H9 (cell line): Measurements from ENCODE around the gene CSRP1. TPM values are rescaled to one million over a fixed set of nuclear protein-coding genes. Genes with fewer than 3 reads are reported as not detected.

Experiments
- DNase-seq: peaks from one replicate; pipeline ENCODE4 v3.0.0-alpha.2; 2017
- H2AFZ ChIP-seq: one replicate; pipeline ENCODE4 v1.6.1; 2013; ENCODE audit warnings: mild to moderate bottlenecking, low read length, control low read depth, moderate library complexity
- H2AK5ac ChIP-seq: 2 replicates; pipeline ENCODE4 v1.6.1; 2013; ENCODE audit warnings: low read length, control low read depth, mixed read lengths; ENCODE audit not compliant: insufficient read length
- H2BK120ac ChIP-seq: one replicate; pipeline ENCODE4 v1.6.1; 2013; ENCODE audit warnings: low read depth, mild to moderate bottlenecking, low read length, control low read depth, inconsistent platforms; ENCODE audit not compliant: poor library complexity, severe bottlenecking
- H2BK12ac ChIP-seq: 2 replicates; pipeline ENCODE4 v1.6.1; 2013; ENCODE audit warnings: low read length, control low read depth, mixed read lengths, low read depth; ENCODE audit not compliant: insufficient read length
- H2BK15ac ChIP-seq: 2 replicates; pipeline ENCODE4 v1.6.1; 2013; ENCODE audit warnings: low read depth, low read length, control low read depth
- H2BK20ac ChIP-seq: one replicate; pipeline ENCODE4 v1.6.1; 2013; ENCODE audit warnings: low read depth, mild to moderate bottlenecking, low read length, control low read depth, inconsistent platforms; ENCODE audit not compliant: poor library complexity, severe bottlenecking
- H2BK5ac ChIP-seq: 2 replicates; pipeline ENCODE4 v1.6.1; 2013; ENCODE audit warnings: low read length, control low read depth, mixed read lengths; ENCODE audit not compliant: insufficient read length
- H3K14ac ChIP-seq: 2 replicates; pipeline ENCODE4 v1.6.1; 2013; ENCODE audit warnings: low read length, control low read depth; ENCODE audit not compliant: insufficient read depth
- H3K18ac ChIP-seq: 2 replicates; pipeline ENCODE4 v1.6.1; 2013; ENCODE audit warnings: low read depth, mild to moderate bottlenecking, mixed read lengths, low read length, control low read depth; ENCODE audit not compliant: insufficient read length
- H3K23ac ChIP-seq: 2 replicates; pipeline ENCODE4 v1.6.1; 2013; ENCODE audit warnings: low read length, control low read depth, mixed read lengths, low read depth; ENCODE audit not compliant: insufficient read length
- H3K23me2 ChIP-seq: 2 replicates; pipeline ENCODE4 v1.6.1; 2013; ENCODE audit warnings: low read depth, mild to moderate bottlenecking, mixed read lengths, low read length, control low read depth; ENCODE audit not compliant: insufficient read length, poor library complexity, severe bottlenecking
- H3K27ac ChIP-seq: 2 replicates; pipeline ENCODE4 v1.5.1; 2013; ENCODE audit warnings: low read length, control low read depth, mixed read lengths, low read depth; ENCODE audit not compliant: insufficient read length
- H3K27me3 ChIP-seq: 2 replicates; pipeline ENCODE4 v1.6.1; 2013; ENCODE audit warnings: low read length, control low read depth, inconsistent platforms; ENCODE audit not compliant: insufficient read depth
- H3K4ac ChIP-seq: 2 replicates; pipeline ENCODE4 v1.6.1; 2013; ENCODE audit warnings: low read depth, mild to moderate bottlenecking, control low read depth, inconsistent platforms, low read length, moderate library complexity
- H3K4me1 ChIP-seq: 2 replicates; pipeline ENCODE4 v1.6.1; 2013; ENCODE audit warnings: low read length, control low read depth, inconsistent platforms; ENCODE audit not compliant: insufficient read depth
- H3K4me2 ChIP-seq: 2 replicates; pipeline ENCODE4 v1.6.1; 2013; ENCODE audit warnings: low read length, control low read depth, mixed read lengths; ENCODE audit not compliant: insufficient read length, insufficient read depth
- H3K56ac ChIP-seq: 2 replicates; pipeline ENCODE4 v1.6.1; 2013; ENCODE audit warnings: low read depth, mild to moderate bottlenecking, mixed read lengths, low read length, control low read depth; ENCODE audit not compliant: insufficient read length
- H3K79me1 ChIP-seq: 2 replicates; pipeline ENCODE4 v1.6.1; 2013; ENCODE audit warnings: low read depth, mild to moderate bottlenecking, moderate library complexity, low read length, control low read depth, inconsistent platforms; ENCODE audit not compliant: insufficient read depth, poor library complexity, severe bottlenecking
- H3K79me2 ChIP-seq: 2 replicates; pipeline ENCODE4 v1.6.1; 2013; ENCODE audit warnings: low read length, control low read depth, inconsistent platforms; ENCODE audit not compliant: insufficient read depth
- H3K9ac ChIP-seq: 2 replicates; pipeline ENCODE4 v1.6.1; 2013; ENCODE audit warnings: low read length, control low read depth, mixed read lengths; ENCODE audit not compliant: insufficient read length; ENCODE audit errors: extremely low read depth
- H3K9me3 ChIP-seq: one replicate; pipeline ENCODE4 v1.6.1; 2013; ENCODE audit warnings: low read depth, low read length, inconsistent platforms; ENCODE audit not compliant: control insufficient read depth
- H3T11ph ChIP-seq: one replicate; pipeline ENCODE4 v1.6.1; 2013; ENCODE audit warnings: mild to moderate bottlenecking, low read length, control low read depth, inconsistent platforms
- H4K20me1 ChIP-seq: one replicate; pipeline ENCODE4 v1.6.1; 2013; ENCODE audit not compliant: control insufficient read depth, insufficient read length, insufficient read depth
- H4K5ac ChIP-seq: 2 replicates; pipeline ENCODE4 v1.6.1; 2013; ENCODE audit warnings: low read depth, mild to moderate bottlenecking, mixed read lengths, low read length, control low read depth; ENCODE audit not compliant: insufficient read length
- H4K8ac ChIP-seq: replicated peaks from 2 replicates; pipeline ENCODE4 v1.6.1; 2013; ENCODE audit warnings: low read length, control low read depth, mixed read lengths, low read depth; ENCODE audit not compliant: insufficient read length
- H4K91ac ChIP-seq: 2 replicates; pipeline ENCODE4 v1.6.1; 2013; ENCODE audit warnings: low read depth, mild to moderate bottlenecking, moderate library complexity, mixed read lengths, low read length, control low read depth; ENCODE audit not compliant: insufficient read length
- H3K27ac Mint-ChIP-seq, 3 experiments: 2 replicates in 2 of 3; 3 replicates in 1 of 3; pipeline ENCODE4 v1.8.0; 2020 to 2021; ENCODE audit warnings: mixed read lengths in 3 of 3, mild to moderate bottlenecking in 1 of 3, moderate library complexity in 1 of 3
- H3K27me3 Mint-ChIP-seq: 2 replicates; pipeline ENCODE4 v1.8.0; 2021; ENCODE audit warnings: low read depth, mild to moderate bottlenecking, moderate library complexity, mixed read lengths
- H3K36me3 Mint-ChIP-seq, 3 experiments: 2 replicates in 2 of 3; 3 replicates in 1 of 3; pipeline ENCODE4 v1.8.0; 2020 to 2021; ENCODE audit warnings: low read depth in 3 of 3, mixed read lengths in 3 of 3; ENCODE audit not compliant: insufficient read depth in 1 of 3
- H3K4me1 Mint-ChIP-seq, 2 experiments: 2 replicates each; pipeline ENCODE4 v1.8.0; 2020; ENCODE audit warnings: mixed read lengths in 2 of 2
- H3K4me3 Mint-ChIP-seq, 2 experiments: 2 replicates in 1 of 2; 3 replicates in 1 of 2; pipeline ENCODE4 v1.8.0; 2020 to 2021; ENCODE audit warnings: mild to moderate bottlenecking in 2 of 2, mixed read lengths in 2 of 2, moderate library complexity in 1 of 2
- H3K9me3 Mint-ChIP-seq, 2 experiments: 2 replicates in 1 of 2; 3 replicates in 1 of 2; pipeline ENCODE4 v1.8.0; 2020; ENCODE audit warnings: mild to moderate bottlenecking in 2 of 2, mixed read lengths in 2 of 2, moderate library complexity in 1 of 2
- CTCF ChIP-seq: fragments of 200-600 bp; sonication (generic); conservative IDR thresholded peaks from 3 replicates; pipeline ENCODE4 v1.8.0; 2021; ENCODE audit warnings: antibody characterized with exemption, mild to moderate bottlenecking
- WGBS: extraction: QIAGEN DNeasy Blood & Tissue Kit; methylation state at CpG from one replicate; pipeline ENCODE4 v1.1.7; 2013; ENCODE audit warnings: missing lambda C conversion rate, low lambda C conversion rate, mixed read lengths; ENCODE audit not compliant: insufficient read length; ENCODE audit errors: extremely low coverage; 5-methylcytosine and 5-hydroxymethylcytosine counted together
- total RNA-seq: library from RNA; stranded (reverse); gene quantifications from 2 replicates; pipeline ENCODE4 v1.2.1, GENCODE V29; 2021

Gene CSRP1
- total RNA-seq, 1 experiment from 2014 or later: 0.44 TPM

GRCh38 chr1:201457508-201457960, 49.4 kb downstream of the CSRP1 start:
- H3K4me3 Mint-ChIP-seq: no peak overlapping the region
- Histone ChIP-seq H4K91ac (no peak overlapping the region), H2BK120ac (no peak overlapping the region), H4K8ac (no peak overlapping the region), H2BK5ac (no peak overlapping the region), H4K5ac (no peak overlapping the region), H3K14ac (no peak overlapping the region), H2BK20ac (no peak overlapping the region), H3K56ac (no peak overlapping the region), H2AFZ (no peak overlapping the region), H3K4me2 (no peak overlapping the region), H2BK15ac (no peak overlapping the region), H3K27ac (no peak overlapping the region), H4K20me1 (no peaks in the 10 kb centered on the region), H3K4me1 (peaks cover 8% of the 10 kb centered on the region; the same call in 1 of the 2 replicates), H3K23me2 (no peaks in the 10 kb centered on the region), H2AK5ac (no peak overlapping the region), H3K79me2 (no peaks in the 10 kb centered on the region), H3K9me3 (no peaks in the 10 kb centered on the region), H3K4ac (no peak overlapping the region), H3K79me1 (no peaks in the 10 kb centered on the region), H3K23ac (no peak overlapping the region), H3K18ac (no peak overlapping the region), H2BK12ac (no peak overlapping the region), H3K27me3 (no peaks in the 10 kb centered on the region), H3T11ph (no peak overlapping the region), H3K9ac (no peak overlapping the region)
- H3K27ac Mint-ChIP-seq: peak overlapping the region in 1 of 3 experiments; percentile 13; a peak in 2 of 7 replicates
- H3K4me1 Mint-ChIP-seq: peaks cover 29 to 34% of the 10 kb centered on the region in 2 experiments
- H3K27me3 Mint-ChIP-seq: no peaks in the 10 kb centered on the region
- TF ChIP-seq CTCF: no peak
- H3K36me3 Mint-ChIP-seq: no peaks in the 10 kb centered on the region
- H3K9me3 Mint-ChIP-seq: no peaks in the 10 kb centered on the region
- WGBS: no CpG with 5 or more reads among the region's 4 CpGs
- DNase-seq: no peak
